HepG2 (cell line): ENCODE data around the gene NOTUM. TPM values are rescaled to one million over a fixed set of nuclear protein-coding genes. Genes with fewer than 3 reads are reported as not detected.

Experiments
- HOXA3 ChIP-seq: sonication (generic); formaldehyde crosslinking; IDR thresholded peaks from 2 replicates; pipeline ENCODE4 v1.5.0; 2020; ENCODE audit warnings: missing genetic modification reagents
- KDM3A ChIP-seq: IDR thresholded peaks from 2 replicates; pipeline ENCODE4 v1.6.1; 2018; ENCODE audit warnings: low read depth, missing compliant biosample characterization
- LRRFIP1 ChIP-seq: sonication (generic); formaldehyde crosslinking; conservative IDR thresholded peaks from 2 replicates; pipeline ENCODE4 v1.4.0; 2020; ENCODE audit warnings: missing genetic modification reagents
- MYC ChIP-seq: sonication (generic); formaldehyde crosslinking; IDR thresholded peaks from 2 replicates; pipeline ENCODE4 v1.9.0; 2021; ENCODE audit warnings: missing genetic modification reagents, borderline replicate concordance
- SOX5 ChIP-seq: IDR thresholded peaks from 2 replicates; pipeline ENCODE4 v1.6.1; 2016; ENCODE audit warnings: borderline replicate concordance
- SYNCRIP ChIP-seq: fragments of 200-400 bp; formaldehyde crosslinking; IDR thresholded peaks from 2 replicates; pipeline ENCODE4 v1.6.1; 2018; ENCODE audit warnings: mild to moderate bottlenecking, low read depth, low read length; ENCODE audit not compliant: insufficient read depth
- ZBTB38 ChIP-seq: sonication (generic); formaldehyde crosslinking; IDR thresholded peaks from 2 replicates; pipeline ENCODE4 v1.5.1; 2020; ENCODE audit warnings: mild to moderate bottlenecking, missing genetic modification reagents
- ZFP90 ChIP-seq: sonication (generic); formaldehyde crosslinking; IDR thresholded peaks from 2 replicates; pipeline ENCODE4 v1.8.0; 2022; ENCODE audit warnings: missing genetic modification reagents, mild to moderate bottlenecking, inconsistent platforms, borderline replicate concordance
- ZKSCAN5 ChIP-seq: sonication (generic); formaldehyde crosslinking; IDR thresholded peaks from 2 replicates; pipeline ENCODE4 v1.5.1; 2020; ENCODE audit warnings: mild to moderate bottlenecking, missing genetic modification reagents
- ZNF292 ChIP-seq: sonication (generic); formaldehyde crosslinking; IDR thresholded peaks from 2 replicates; pipeline ENCODE4 v1.8.1; 2022; ENCODE audit warnings: mild to moderate bottlenecking, low read depth, missing genetic modification reagents, borderline replicate concordance
- ZNF446 ChIP-seq: sonication (generic); formaldehyde crosslinking; IDR thresholded peaks from 2 replicates; pipeline ENCODE4 v1.5.0; 2020; ENCODE audit warnings: mild to moderate bottlenecking, missing genetic modification reagents
- ZNF569 ChIP-seq: sonication (generic); formaldehyde crosslinking; IDR thresholded peaks from 2 replicates; pipeline ENCODE4 v1.5.0; 2020; ENCODE audit warnings: mild to moderate bottlenecking, missing genetic modification reagents, moderate library complexity, borderline replicate concordance
- ZNF710 ChIP-seq: sonication (generic); formaldehyde crosslinking; IDR thresholded peaks from 2 replicates; pipeline ENCODE4 v1.5.0; 2020; ENCODE audit warnings: mild to moderate bottlenecking, missing genetic modification reagents, borderline replicate concordance
- ZNF784 ChIP-seq: sonication (generic); formaldehyde crosslinking; IDR thresholded peaks from 2 replicates; pipeline ENCODE4 v1.5.1; 2020; ENCODE audit warnings: missing genetic modification reagents, mild to moderate bottlenecking, borderline replicate concordance
- ZNF839 ChIP-seq: sonication (generic); formaldehyde crosslinking; IDR thresholded peaks from 2 replicates; pipeline ENCODE4 v1.4.0; 2020; ENCODE audit warnings: missing genetic modification reagents, mild to moderate bottlenecking, borderline replicate concordance
- polyA plus RNA-seq, 8 experiments: library from polyadenylated mRNA; depleted of rRNA in 3 of 8; stranded (reverse) in 7 of 8; unstranded in 1 of 8; fragments of >200 nt; fragmentation: Illumina TruSeq in 4 of 8; extraction: Trizol in 4 of 8; gene quantifications; 2 replicates each; pipeline versions ENCODE4 v1.2.1 to v1.2.3, GENCODE V29; 2011 to 2016; ENCODE audit warnings: low read depth in 4 of 8, missing spikeins in 1 of 8, mixed read lengths in 1 of 8; ENCODE audit not compliant: insufficient read depth in 1 of 8
- total RNA-seq, 5 experiments: library from RNA; depleted of rRNA; stranded (reverse); fragments of >200 nt; fragmentation: Illumina TruSeq; extraction: Trizol; gene quantifications; 2 replicates each; pipeline ENCODE4 v1.2.3, GENCODE V29; 2016; ENCODE audit warnings: low read depth in 1 of 5
- TF ChIP-seq, protein P1 (sequence below): sonication (generic); formaldehyde crosslinking; IDR thresholded peaks from 2 replicates; pipeline ENCODE4 v1.5.0; 2020; ENCODE audit warnings: mild to moderate bottlenecking, missing genetic modification reagents
- TF ChIP-seq, protein P2 (sequence below): sonication (generic); formaldehyde crosslinking; IDR thresholded peaks from 2 replicates; pipeline ENCODE4 v1.4.0; 2020; ENCODE audit warnings: mild to moderate bottlenecking, missing genetic modification reagents
- TF ChIP-seq, protein P3 (sequence below): IDR thresholded peaks from 2 replicates; pipeline ENCODE4 v1.6.1; 2018; ENCODE audit warnings: missing genetic modification reagents, mild to moderate bottlenecking, missing compliant biosample characterization

Gene NOTUM
- total and polyA plus RNA-seq, 2 of the 13 experiments (the other 11 are each of a cell fraction or from before 2014, with no cell fraction given): 150 to 160 TPM

GRCh38 chr17:81992306-81993102 lies 31.5 kb upstream of the NOTUM start (continued):
- peak; percentile 98 for TF ChIP-seq KDM3A (CRISPR knock-in tag)
- no peak for TF ChIP-seq ZNF569
- TF ChIP-seq ZNF710: peak; percentile 92
- TF ChIP-seq ZBTB38 (CRISPR knock-in tag): 0 out of 2 replicates have a peak, but pooled peaks have one; percentile 86
- peak; percentile 97 for TF ChIP-seq ZNF784 (CRISPR knock-in tag)
- peak; percentile 91 for TF ChIP-seq SOX5 (CRISPR knock-in tag)
- no peak for TF ChIP-seq ZNF292
- peak; percentile 80 for TF ChIP-seq ZKSCAN5 (CRISPR knock-in tag)
- no peak for TF ChIP-seq ZNF839 (CRISPR knock-in tag)
- no peak for TF ChIP-seq SYNCRIP
- TF ChIP-seq, protein P1, sequence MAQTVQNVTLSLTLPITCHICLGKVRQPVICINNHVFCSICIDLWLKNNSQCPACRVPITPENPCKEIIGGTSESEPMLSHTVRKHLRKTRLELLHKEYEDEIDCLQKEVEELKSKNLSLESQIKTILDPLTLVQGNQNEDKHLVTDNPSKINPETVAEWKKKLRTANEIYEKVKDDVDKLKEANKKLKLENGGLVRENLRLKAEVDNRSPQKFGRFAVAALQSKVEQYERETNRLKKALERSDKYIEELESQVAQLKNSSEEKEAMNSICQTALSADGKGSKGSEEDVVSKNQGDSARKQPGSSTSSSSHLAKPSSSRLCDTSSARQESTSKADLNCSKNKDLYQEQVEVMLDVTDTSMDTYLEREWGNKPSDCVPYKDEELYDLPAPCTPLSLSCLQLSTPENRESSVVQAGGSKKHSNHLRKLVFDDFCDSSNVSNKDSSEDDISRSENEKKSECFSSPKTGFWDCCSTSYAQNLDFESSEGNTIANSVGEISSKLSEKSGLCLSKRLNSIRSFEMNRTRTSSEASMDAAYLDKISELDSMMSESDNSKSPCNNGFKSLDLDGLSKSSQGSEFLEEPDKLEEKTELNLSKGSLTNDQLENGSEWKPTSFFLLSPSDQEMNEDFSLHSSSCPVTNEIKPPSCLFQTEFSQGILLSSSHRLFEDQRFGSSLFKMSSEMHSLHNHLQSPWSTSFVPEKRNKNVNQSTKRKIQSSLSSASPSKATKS: peak; percentile 99
- TF ChIP-seq, protein P2, sequence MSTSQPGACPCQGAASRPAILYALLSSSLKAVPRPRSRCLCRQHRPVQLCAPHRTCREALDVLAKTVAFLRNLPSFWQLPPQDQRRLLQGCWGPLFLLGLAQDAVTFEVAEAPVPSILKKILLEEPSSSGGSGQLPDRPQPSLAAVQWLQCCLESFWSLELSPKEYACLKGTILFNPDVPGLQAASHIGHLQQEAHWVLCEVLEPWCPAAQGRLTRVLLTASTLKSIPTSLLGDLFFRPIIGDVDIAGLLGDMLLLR: peak; percentile 95
- TF ChIP-seq, protein P3, sequence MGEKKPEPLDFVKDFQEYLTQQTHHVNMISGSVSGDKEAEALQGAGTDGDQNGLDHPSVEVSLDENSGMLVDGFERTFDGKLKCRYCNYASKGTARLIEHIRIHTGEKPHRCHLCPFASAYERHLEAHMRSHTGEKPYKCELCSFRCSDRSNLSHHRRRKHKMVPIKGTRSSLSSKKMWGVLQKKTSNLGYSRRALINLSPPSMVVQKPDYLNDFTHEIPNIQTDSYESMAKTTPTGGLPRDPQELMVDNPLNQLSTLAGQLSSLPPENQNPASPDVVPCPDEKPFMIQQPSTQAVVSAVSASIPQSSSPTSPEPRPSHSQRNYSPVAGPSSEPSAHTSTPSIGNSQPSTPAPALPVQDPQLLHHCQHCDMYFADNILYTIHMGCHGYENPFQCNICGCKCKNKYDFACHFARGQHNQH (CRISPR knock-in tag): peak; percentile 97
- TF ChIP-seq ZNF446: peak; percentile 94
- TF ChIP-seq LRRFIP1 (CRISPR knock-in tag): no peak; the same call in 1 of the 2 replicates
- no peak; the same call in none of the 2 replicates for TF ChIP-seq ZFP90
- TF ChIP-seq HOXA3: peak; percentile 93
- TF ChIP-seq MYC (CRISPR knock-in tag): peak; percentile 99
